Progenitor cell of endocrine pancreas (in vitro differentiated cells): Measurements from ENCODE around the gene ADGRB2. TPM values are rescaled to one million over a fixed set of nuclear protein-coding genes. Genes with fewer than 3 reads are reported as not detected.

Source experiments
- DNase-seq: peaks from one replicate; pipeline ENCODE4 v3.0.0; 2021; ENCODE audit warnings: low spot score; ENCODE audit not compliant: unreplicated experiment
- H3K27ac Mint-ChIP-seq: 2 replicates; pipeline ENCODE4 v1.8.0; 2021; ENCODE audit warnings: mild to moderate bottlenecking, moderate library complexity, mixed read lengths
- H3K27me3 Mint-ChIP-seq: 2 replicates; pipeline ENCODE4 v1.8.0; 2021; ENCODE audit warnings: mixed read lengths
- H3K36me3 Mint-ChIP-seq: 2 replicates; pipeline ENCODE4 v1.8.0; 2022; ENCODE audit warnings: mixed read lengths; ENCODE audit not compliant: insufficient read depth
- H3K4me1 Mint-ChIP-seq: 2 replicates; pipeline ENCODE4 v1.8.0; 2021; ENCODE audit warnings: low read depth, mixed read lengths
- H3K4me3 Mint-ChIP-seq: 2 replicates; pipeline ENCODE4 v1.8.0; 2021; ENCODE audit warnings: low read depth, mild to moderate bottlenecking, moderate library complexity, mixed read lengths
- H3K9me3 Mint-ChIP-seq: 2 replicates; pipeline ENCODE4 v1.8.0; 2021; ENCODE audit warnings: low read depth, mixed read lengths
- CTCF ChIP-seq: fragments of 200-600 bp; sonication (generic); IDR thresholded peaks from one replicate; pipeline ENCODE4 v1.5.0; 2021; ENCODE audit warnings: antibody characterized with exemption, mild to moderate bottlenecking; ENCODE audit not compliant: unreplicated experiment
- total RNA-seq: library from RNA; stranded (reverse); gene quantifications from 2 replicates; pipeline ENCODE4 v1.2.1, GENCODE V29; 2021

The ADGRB2 gene
- total RNA-seq, 1 donor from 2014 or later: 5.5 TPM

- Mint-ChIP-seq H3K9me3 (no peaks in the 10 kb centered on the region), H3K36me3 (no peaks in the 10 kb centered on the region), H3K4me1 (no peaks in the 10 kb centered on the region), H3K27me3 (peaks cover 27% of the 10 kb centered on the region), H3K27ac (no peak overlapping the region), H3K4me3 (no peak overlapping the region)
- DNase-seq: no peak
- no peak for TF ChIP-seq CTCF
Measured at GRCh38 chr1:31797216-31797615, 33.1 kb upstream of the ADGRB2 start.

- Mint-ChIP-seq H3K4me1 (no peaks in the 10 kb centered on the region), H3K9me3 (no peaks in the 10 kb centered on the region), H3K36me3 (no peaks in the 10 kb centered on the region), H3K4me3 (no peak overlapping the region), H3K27ac (peak overlapping the region; percentile 73), H3K27me3 (peaks cover 29% of the 10 kb centered on the region)
- no peak for DNase-seq
- no peak for TF ChIP-seq CTCF
Measured at GRCh38 chr1:31796707-31797106, 32.6 kb upstream of the ADGRB2 start.

GRCh38 chr1:31795801-31796621 lies 31.9 kb upstream of the ADGRB2 start:
- no peaks in the 10 kb centered on the region for H3K4me1 Mint-ChIP-seq
- no peak for DNase-seq

GRCh38 chr1:31795096-31795675 lies 31.0 kb upstream of the ADGRB2 start:
- TF ChIP-seq CTCF: no peak
- Mint-ChIP-seq H3K27ac (no peak overlapping the region), H3K4me1 (no peaks in the 10 kb centered on the region), H3K27me3 (peaks cover 28% of the 10 kb centered on the region), H3K4me3 (no peak overlapping the region), H3K36me3 (no peaks in the 10 kb centered on the region), H3K9me3 (no peaks in the 10 kb centered on the region)
- no peak for DNase-seq

More at GRCh38 chr1:31795801-31796621, 31.9 kb upstream of the ADGRB2 start:
- H3K4me3 Mint-ChIP-seq: no peak overlapping the region
- no peak overlapping the region for H3K27ac Mint-ChIP-seq
- peaks cover 30% of the 10 kb centered on the region for H3K27me3 Mint-ChIP-seq
- H3K36me3 Mint-ChIP-seq: no peaks in the 10 kb centered on the region
- TF ChIP-seq CTCF: no peak
- no peaks in the 10 kb centered on the region for H3K9me3 Mint-ChIP-seq

GRCh38 chr1:31793586-31794285 lies 29.6 kb upstream of the ADGRB2 start:
- no peaks in the 10 kb centered on the region for H3K9me3 Mint-ChIP-seq
- no peaks in the 10 kb centered on the region for H3K36me3 Mint-ChIP-seq
- no peak for DNase-seq
- H3K27me3 Mint-ChIP-seq: peaks cover 30% of the 10 kb centered on the region
- TF ChIP-seq CTCF: no peak
- H3K4me1 Mint-ChIP-seq: no peaks in the 10 kb centered on the region
- no peak overlapping the region for H3K27ac Mint-ChIP-seq
- H3K4me3 Mint-ChIP-seq: no peak overlapping the region
